Upper lobe of left lung (tissue), 4 donors: ENCODE results near the gene ETFRF1.

Experiments
- CTCF ChIP-seq, 6 experiments: fragments of 450-650 bp in 4 of 6; fragments of 200-600 bp in 2 of 6; sonication (generic) in 2 of 6; IDR thresholded peaks; one replicate each; pipeline ENCODE4 v1.5.1; 2016 to 2019; ENCODE audit warnings: antibody characterized with exemption in 6 of 6
- EP300 ChIP-seq, 4 donors: sonication (generic); formaldehyde crosslinking; IDR thresholded peaks; one replicate each; pipeline ENCODE4 v1.5.1; 2017; ENCODE audit warnings: antibody characterized with exemption in 4 of 4, control low read depth in 2 of 4
- POLR2A ChIP-seq, 4 donors: fragments of 450-650 bp; IDR thresholded peaks; one replicate each; pipeline ENCODE4 v1.5.1; 2016 to 2017; ENCODE audit warnings: antibody characterized with exemption in 4 of 4, mild to moderate bottlenecking in 2 of 4
- POLR2AphosphoS5 ChIP-seq, 2 donors: sonication (generic); formaldehyde crosslinking; IDR thresholded peaks; one replicate each; pipeline ENCODE4 v1.5.1; 2017; ENCODE audit warnings: antibody characterized with exemption in 2 of 2

GRCh38 chr12:25186788-25187402 is 8.1 kb upstream of the ETFRF1 start:
- TF ChIP-seq CTCF (IDR thresholded peaks at IDR 0.05) (no peak), POLR2A (IDR thresholded peaks at IDR 0.05) (no peak), EP300 (IDR thresholded peaks at IDR 0.05) (no peak), POLR2AphosphoS5 (IDR thresholded peaks at IDR 0.05) (no peak)
